ENCODE results near the gene BMPR1B. TPM values are rescaled to one million over a fixed set of nuclear protein-coding genes. Genes with fewer than 3 reads are reported as not detected.

Gene BMPR1B
- total RNA-seq, 3 donors from 2014 or later = 0.36 to 3.3 (median 0.81) TPM

- no peaks in the 10 kb centered on the region for H3K9me3 ChIP-seq
- no peak overlapping the region for H3K4me3 ChIP-seq
- no peaks in the 10 kb centered on the region for H3K4me1 ChIP-seq (ENCODE audit: low read depth)
- no peaks in the 10 kb centered on the region for H3K36me3 ChIP-seq (ENCODE audit: low read depth)
- DNase-seq (no peak), ATAC-seq (no peak)
- intact Hi-C loops (cut with DNase I, micrococcal nuclease) = no loop called here
- no peak for TF ChIP-seq CTCF (IDR thresholded peaks at IDR 0.05)
Measured at GRCh38 chr4:95013236-95013635, 255.5 kb downstream of the BMPR1B start.

GRCh38 chr4:95014068-95014467, 256.3 kb downstream of the BMPR1B start:
- no peak for ATAC-seq
- no peaks in the 10 kb centered on the region for H3K36me3 ChIP-seq (ENCODE audit: low read depth)
- no peak for TF ChIP-seq CTCF (IDR thresholded peaks at IDR 0.05)
- H3K9me3 ChIP-seq = no peaks in the 10 kb centered on the region
- H3K4me3 ChIP-seq = no peak overlapping the region
- intact Hi-C loops (cut with DNase I, micrococcal nuclease) = no loop called here
- H3K4me1 ChIP-seq (ENCODE audit: low read depth) = no peaks in the 10 kb centered on the region
- DNase-seq = no peak

GRCh38 chr4:95017305-95018064, 259.7 kb downstream of the BMPR1B start:
- Histone ChIP-seq H3K4me3 (no peak overlapping the region), H3K9me3 (no peaks in the 10 kb centered on the region), H3K36me3 (ENCODE audit: low read depth) (no peaks in the 10 kb centered on the region), H3K4me1 (ENCODE audit: low read depth) (no peaks in the 10 kb centered on the region)
- no peak for DNase-seq
- intact Hi-C loops (cut with DNase I, micrococcal nuclease) = no loop called here
- no peak for ATAC-seq
- no peak for TF ChIP-seq CTCF (IDR thresholded peaks at IDR 0.05)

- ATAC-seq (no peak), DNase-seq (no peak)
- intact Hi-C loops (cut with DNase I, micrococcal nuclease) = no loop called here
- Histone ChIP-seq H3K4me1 (ENCODE audit: low read depth) (no peaks in the 10 kb centered on the region), H3K9me3 (no peaks in the 10 kb centered on the region), H3K36me3 (ENCODE audit: low read depth) (no peaks in the 10 kb centered on the region), H3K4me3 (no peak overlapping the region)
- TF ChIP-seq CTCF (IDR thresholded peaks at IDR 0.05) = no peak
Measured at GRCh38 chr4:95018785-95019184, 261.0 kb downstream of the BMPR1B start.

- TF ChIP-seq CTCF (IDR thresholded peaks at IDR 0.05) = no peak
- ATAC-seq (no peak), DNase-seq (no peak)
- H3K4me3 ChIP-seq = no peak overlapping the region
- no peaks in the 10 kb centered on the region for H3K36me3 ChIP-seq (ENCODE audit: low read depth)
- no peaks in the 10 kb centered on the region for H3K4me1 ChIP-seq (ENCODE audit: low read depth)
- intact Hi-C loops (cut with DNase I, micrococcal nuclease) = no loop called here
- no peaks in the 10 kb centered on the region for H3K9me3 ChIP-seq
Measured at GRCh38 chr4:95020521-95020920, 262.8 kb downstream of the BMPR1B start.
